Activated CD8-positive, alpha-beta memory T cell treated with anti-CD3 and anti-CD28 coated beads, Interleukin-2, amount 50 U/mL, for 24 hours (primary cell): ENCODE results near the gene SAG.

Experiments used
- DNase-seq: peaks from one replicate; pipeline ENCODE4 v3.0.0-alpha.2; 2020; ENCODE audit errors: extremely low read depth

SAG gene

GRCh38 chr2:233380132-233380895 is 72.7 kb downstream of the SAG start:
- DNase-seq: no peak

DNA sequence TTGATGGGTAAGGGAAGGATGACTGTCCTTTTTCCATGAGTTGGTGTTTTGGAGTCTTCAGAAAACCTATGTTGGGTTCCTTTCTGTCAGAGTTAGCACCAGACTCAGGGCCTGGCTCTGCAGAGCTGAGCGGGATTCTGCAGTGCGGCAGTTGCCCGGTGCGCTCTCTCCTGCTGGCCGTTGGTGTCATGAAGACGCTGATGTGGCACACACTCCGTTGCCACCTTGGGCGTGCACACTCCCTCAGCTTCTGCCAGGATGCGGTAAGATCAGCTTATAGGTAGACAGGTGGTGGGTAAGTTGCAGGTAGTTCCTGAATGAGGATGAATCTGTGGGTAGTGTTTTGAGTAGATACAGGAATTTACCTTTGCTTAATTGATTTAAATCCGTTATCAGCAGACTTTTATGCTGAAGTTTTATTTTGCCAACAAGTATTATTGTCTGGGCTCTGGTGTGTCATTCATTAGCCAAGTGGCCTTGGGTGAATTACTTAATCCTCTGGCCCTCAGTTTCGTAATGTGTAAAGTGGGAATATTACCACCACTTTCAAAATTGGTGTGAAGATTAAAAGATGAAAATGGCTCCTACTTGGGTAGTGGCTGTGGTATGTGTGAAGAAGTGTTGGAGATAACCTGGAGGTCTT is 73.5 kb downstream of the SAG start:
- DNase-seq: no peak

- DNase-seq: no peak
Observed at GRCh38 chr2:233381638-233381995, 74.0 kb downstream of the SAG start.

DNA sequence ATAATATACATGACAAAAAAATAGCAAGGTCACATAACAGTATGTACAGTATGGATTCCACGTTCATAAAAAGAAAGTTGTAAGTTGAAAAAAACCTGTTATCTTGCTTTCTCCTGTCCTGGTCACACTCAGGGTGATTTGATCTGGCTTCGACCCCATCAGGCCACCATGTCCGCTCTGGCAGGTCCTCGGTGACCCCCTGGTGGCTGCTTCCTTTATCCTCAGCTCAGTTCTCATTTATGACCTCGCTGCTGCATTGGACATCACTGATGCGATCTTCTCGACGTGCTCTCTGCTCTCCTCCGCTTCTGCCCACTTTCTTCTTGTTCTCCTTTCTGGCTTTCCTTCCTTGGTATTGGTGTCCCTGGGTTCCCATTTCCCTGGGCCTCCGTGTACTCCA is 76.4 kb downstream of the SAG start:
- no peak for DNase-seq

- no peak for DNase-seq
Observed at GRCh38 chr2:233384811-233385488, 77.3 kb downstream of the SAG start.

GRCh38 chr2:233385489-233386044 is 78.0 kb downstream of the SAG start:
- no peak for DNase-seq

DNA sequence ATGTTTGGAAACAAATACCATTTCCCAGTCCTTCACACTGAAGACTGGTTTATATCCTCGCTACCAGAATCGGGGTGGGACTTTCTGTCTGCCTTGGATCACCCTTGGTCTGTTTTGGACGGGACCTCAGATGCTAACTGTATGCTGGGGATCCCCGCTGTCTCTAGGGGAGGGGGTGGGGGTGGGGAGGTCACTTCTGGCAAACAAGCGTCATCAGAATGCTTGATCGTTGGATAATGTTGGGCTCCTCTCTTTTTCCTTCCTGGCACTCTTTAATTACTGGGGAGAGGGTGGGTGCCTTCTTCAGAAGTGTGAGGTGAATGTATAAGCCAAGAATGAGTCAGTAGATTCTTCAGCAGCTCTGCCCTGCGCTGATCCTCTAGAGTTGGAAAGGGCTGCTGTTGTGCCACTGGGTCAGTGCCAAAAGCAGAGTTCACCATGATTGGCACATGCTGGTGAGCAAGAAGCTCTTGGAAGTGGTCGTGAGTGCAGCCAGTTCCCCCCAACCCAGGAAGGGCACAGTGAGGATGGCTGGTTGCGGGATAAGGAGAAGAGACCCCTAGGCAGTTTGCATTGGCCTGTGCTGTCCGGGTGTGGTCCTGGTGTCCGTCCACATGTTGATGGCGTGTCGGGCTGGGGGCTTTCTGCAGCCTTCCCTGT is 78.9 kb downstream of the SAG start:
- no peak for DNase-seq

DNA sequence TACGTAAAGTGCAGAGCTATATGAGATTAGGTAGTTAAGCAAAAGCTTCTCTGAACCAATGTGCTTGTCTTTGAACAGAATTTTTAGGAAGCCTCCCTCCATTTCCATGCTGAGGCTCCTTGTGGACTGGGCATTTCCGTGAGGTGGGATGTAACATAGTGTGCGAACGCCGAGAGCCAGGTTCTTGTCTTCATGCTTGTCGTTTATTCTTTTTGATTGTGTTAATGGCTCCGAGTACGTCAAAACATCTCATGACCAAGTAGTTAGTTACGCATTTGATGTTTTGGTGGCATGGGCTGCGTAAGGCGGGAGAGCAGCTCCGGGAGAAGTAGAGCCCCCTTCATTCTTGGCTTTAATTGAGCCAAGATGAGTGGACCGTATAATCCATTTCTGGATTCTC is 79.6 kb downstream of the SAG start:
- DNase-seq: no peak

DNA sequence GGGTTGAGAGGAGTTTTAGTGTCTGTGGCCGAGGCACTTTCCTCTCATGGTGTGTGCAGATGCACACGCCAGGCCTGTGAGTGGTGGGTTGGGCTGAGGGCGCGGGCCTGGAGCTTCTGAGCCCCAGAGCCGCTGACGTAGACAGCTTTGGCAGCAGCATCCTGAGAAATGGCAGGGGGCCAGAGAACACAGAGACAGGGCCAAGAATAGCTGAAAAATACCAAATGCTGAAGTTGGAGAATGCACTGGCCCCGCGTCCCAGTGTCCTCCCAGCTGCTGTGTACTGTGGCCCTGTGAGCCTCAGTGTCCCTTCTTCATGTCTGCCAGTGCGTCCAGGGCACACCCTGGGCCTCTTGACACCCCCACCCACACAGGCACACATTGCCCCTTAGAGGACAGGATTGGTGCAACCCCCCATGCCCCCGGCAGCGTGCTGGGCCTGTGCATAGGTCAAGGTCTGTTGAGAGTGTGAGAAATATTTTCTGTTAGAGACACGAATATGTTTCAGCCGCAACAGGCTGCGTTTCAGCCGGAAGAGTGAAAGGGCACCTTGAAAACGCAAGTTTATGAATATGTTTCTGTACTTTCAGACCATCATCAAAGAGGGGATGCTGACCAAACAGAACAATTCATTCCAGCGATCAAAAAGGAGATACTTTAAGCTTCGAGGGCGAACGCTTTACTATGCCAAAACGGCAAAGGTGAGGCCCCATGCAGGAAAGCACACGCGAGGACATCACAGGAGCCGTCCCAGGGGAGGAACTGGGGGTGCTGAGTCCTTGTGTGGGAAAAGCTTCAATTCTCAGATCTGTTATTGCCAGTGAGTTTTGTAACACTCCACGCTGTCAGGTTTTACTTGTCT is 80.3 kb downstream of the SAG start:
- DNase-seq: no peak

- DNase-seq: no peak
Observed at GRCh38 chr2:233389601-233390125, 82.0 kb downstream of the SAG start.

- DNase-seq: no peak
Observed at GRCh38 chr2:233395687-233396086, 88.1 kb downstream of the SAG start.
